Ishikawa (cell line): ENCODE results near the gene GID8.

Experiments
- CEBPB ChIP-seq: IDR thresholded peaks from 2 replicates; pipeline ENCODE4 v1.6.1; 2012
- CREB1 ChIP-seq: IDR thresholded peaks from 2 replicates; pipeline ENCODE4 v1.6.1; 2012; ENCODE audit warnings: low read depth
- EGR1 ChIP-seq: IDR thresholded peaks from 2 replicates; pipeline ENCODE4 v1.6.1; 2012
- EP300 ChIP-seq: IDR thresholded peaks from 2 replicates; pipeline ENCODE4 v1.6.1; 2012; ENCODE audit warnings: borderline replicate concordance
- FOXM1 ChIP-seq: IDR thresholded peaks from 2 replicates; pipeline ENCODE4 v1.6.1; 2012; ENCODE audit warnings: low read depth, borderline replicate concordance
- NFIC ChIP-seq: IDR thresholded peaks from 2 replicates; pipeline ENCODE4 v1.6.1; 2012
- RAD21 ChIP-seq: IDR thresholded peaks from 2 replicates; pipeline ENCODE4 v1.6.1; 2012; ENCODE audit warnings: low read depth
- TAF1 ChIP-seq: IDR thresholded peaks from 2 replicates; pipeline ENCODE4 v1.6.1; 2012; ENCODE audit warnings: low read depth, mild to moderate bottlenecking
- TCF12 ChIP-seq: IDR thresholded peaks from 2 replicates; pipeline ENCODE4 v1.6.1; 2012; ENCODE audit warnings: low read depth
- TEAD4 ChIP-seq: IDR thresholded peaks from 2 replicates; pipeline ENCODE4 v1.6.1; 2012
- USF1 ChIP-seq: IDR thresholded peaks from 2 replicates; pipeline ENCODE4 v1.6.1; 2012
- YY1 ChIP-seq: IDR thresholded peaks from 2 replicates; pipeline ENCODE4 v1.6.1; 2012; ENCODE audit warnings: low read depth
- ZBTB7A ChIP-seq: IDR thresholded peaks from 2 replicates; pipeline ENCODE4 v1.6.1; 2012; ENCODE audit warnings: low read depth
- TF ChIP-seq, protein P1 (sequence below): IDR thresholded peaks from 2 replicates; pipeline ENCODE4 v1.6.1; 2012
- TF ChIP-seq, protein P2 (sequence below): IDR thresholded peaks from 2 replicates; pipeline ENCODE4 v1.6.1; 2012; ENCODE audit warnings: low read depth, mild to moderate bottlenecking

The GID8 gene

DNA sequence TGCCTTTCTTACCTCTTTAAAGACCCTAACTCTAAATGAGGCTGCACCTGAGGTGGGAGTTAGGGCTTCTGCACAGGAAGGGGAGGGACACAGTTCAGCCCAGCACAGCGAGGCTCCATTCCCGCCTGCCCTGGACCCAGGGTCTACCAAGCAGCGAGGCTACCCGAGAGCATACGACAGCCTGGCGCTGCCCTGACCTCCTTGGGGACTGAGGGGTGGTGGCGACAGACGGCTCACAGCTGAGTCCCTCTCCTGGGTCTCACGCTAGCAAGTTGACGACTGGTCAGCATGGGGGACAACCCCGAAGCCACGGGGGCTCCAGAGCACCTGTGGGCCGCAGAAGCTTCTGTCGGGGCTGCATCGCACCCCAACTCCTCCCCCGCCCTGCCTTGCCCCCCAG, 38.9 kb downstream of the GID8 start:
- TF ChIP-seq TAF1 (no peak), CREB1 (no peak), FOXM1 (no peak)

- TF ChIP-seq RAD21 (no peak), ZBTB7A (no peak), USF1 (no peak), EP300 (no peak), TCF12 (no peak), EGR1 (no peak), CEBPB (no peak), TAF1 (no peak), FOXM1 (no peak), YY1 (no peak), NFIC (no peak), TEAD4 (no peak), CREB1 (no peak)
- TF ChIP-seq, protein P1, sequence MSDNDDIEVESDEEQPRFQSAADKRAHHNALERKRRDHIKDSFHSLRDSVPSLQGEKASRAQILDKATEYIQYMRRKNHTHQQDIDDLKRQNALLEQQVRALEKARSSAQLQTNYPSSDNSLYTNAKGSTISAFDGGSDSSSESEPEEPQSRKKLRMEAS: no peak
- TF ChIP-seq, protein P2, sequence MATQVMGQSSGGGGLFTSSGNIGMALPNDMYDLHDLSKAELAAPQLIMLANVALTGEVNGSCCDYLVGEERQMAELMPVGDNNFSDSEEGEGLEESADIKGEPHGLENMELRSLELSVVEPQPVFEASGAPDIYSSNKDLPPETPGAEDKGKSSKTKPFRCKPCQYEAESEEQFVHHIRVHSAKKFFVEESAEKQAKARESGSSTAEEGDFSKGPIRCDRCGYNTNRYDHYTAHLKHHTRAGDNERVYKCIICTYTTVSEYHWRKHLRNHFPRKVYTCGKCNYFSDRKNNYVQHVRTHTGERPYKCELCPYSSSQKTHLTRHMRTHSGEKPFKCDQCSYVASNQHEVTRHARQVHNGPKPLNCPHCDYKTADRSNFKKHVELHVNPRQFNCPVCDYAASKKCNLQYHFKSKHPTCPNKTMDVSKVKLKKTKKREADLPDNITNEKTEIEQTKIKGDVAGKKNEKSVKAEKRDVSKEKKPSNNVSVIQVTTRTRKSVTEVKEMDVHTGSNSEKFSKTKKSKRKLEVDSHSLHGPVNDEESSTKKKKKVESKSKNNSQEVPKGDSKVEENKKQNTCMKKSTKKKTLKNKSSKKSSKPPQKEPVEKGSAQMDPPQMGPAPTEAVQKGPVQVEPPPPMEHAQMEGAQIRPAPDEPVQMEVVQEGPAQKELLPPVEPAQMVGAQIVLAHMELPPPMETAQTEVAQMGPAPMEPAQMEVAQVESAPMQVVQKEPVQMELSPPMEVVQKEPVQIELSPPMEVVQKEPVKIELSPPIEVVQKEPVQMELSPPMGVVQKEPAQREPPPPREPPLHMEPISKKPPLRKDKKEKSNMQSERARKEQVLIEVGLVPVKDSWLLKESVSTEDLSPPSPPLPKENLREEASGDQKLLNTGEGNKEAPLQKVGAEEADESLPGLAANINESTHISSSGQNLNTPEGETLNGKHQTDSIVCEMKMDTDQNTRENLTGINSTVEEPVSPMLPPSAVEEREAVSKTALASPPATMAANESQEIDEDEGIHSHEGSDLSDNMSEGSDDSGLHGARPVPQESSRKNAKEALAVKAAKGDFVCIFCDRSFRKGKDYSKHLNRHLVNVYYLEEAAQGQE: no peak
These were observed 39.9 kb downstream of the GID8 start for GRCh38 chr20:62977613-62978560.

GRCh38 chr20:62978561-62978943, 40.6 kb downstream of the GID8 start:
- no peak for TF ChIP-seq EP300
- no peak for TF ChIP-seq CEBPB
- TF ChIP-seq, protein P1: no peak
- no peak for TF ChIP-seq YY1
- TF ChIP-seq, protein P2: no peak
- TF ChIP-seq RAD21: no peak
- TF ChIP-seq ZBTB7A: no peak
- no peak for TF ChIP-seq TCF12
- no peak for TF ChIP-seq FOXM1
- TF ChIP-seq EGR1: no peak
- no peak for TF ChIP-seq TAF1
- no peak for TF ChIP-seq CREB1
- no peak for TF ChIP-seq USF1
- no peak for TF ChIP-seq NFIC
- TF ChIP-seq TEAD4: no peak

DNA sequence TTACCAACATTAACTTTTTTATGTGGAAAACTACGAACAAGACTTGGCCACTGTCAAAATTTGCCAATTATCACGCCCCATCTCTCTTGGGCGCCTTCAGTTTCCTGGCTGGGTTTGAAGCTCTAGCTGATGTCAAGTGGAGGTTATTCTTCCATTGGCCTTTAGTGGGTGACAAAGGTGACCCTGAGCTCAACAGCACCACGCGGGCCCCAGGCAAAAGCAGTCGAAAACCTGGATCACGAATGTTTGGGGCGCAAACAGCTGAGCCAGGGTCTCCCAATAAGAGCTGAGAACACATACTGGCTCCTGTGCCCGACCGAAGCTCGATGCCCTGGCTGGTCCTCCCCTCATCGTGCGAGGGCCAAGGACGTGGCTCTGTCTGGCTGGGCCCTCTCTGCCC, 41.4 kb downstream of the GID8 start:
- TF ChIP-seq YY1: no peak
- no peak for TF ChIP-seq CEBPB
- no peak for TF ChIP-seq CREB1
- TF ChIP-seq ZBTB7A: no peak
- no peak for TF ChIP-seq TAF1
- TF ChIP-seq TCF12: no peak
- TF ChIP-seq FOXM1: no peak
- no peak for TF ChIP-seq RAD21
- TF ChIP-seq EGR1: no peak
- TF ChIP-seq USF1: no peak
- no peak for TF ChIP-seq TEAD4
- no peak for TF ChIP-seq EP300
- TF ChIP-seq NFIC: no peak
- TF ChIP-seq, protein P2: no peak
- TF ChIP-seq, protein P1: no peak
